ENCODE measurements around the gene HLX.

The HLX gene

DNA sequence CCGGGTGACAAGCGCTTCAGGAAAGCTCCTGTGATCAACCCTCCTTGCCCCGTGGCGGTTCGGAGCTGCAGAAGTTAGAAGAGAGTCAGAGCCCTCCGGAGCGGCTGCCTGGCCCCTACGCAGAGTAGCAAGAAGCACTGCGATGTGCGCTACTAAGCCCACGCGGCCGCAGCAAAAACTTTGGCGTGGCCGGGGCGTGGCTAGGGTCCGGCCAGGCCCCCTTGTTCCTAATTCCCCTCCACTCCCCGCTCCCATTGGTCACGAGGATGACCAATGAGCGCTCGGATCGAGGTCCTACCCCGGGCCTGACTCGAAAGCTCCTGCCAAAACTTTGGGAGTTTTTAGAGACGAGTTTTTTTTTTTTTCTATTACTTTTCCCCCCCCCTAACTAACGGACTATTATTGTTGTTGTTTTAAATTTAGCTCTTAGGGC is at the start of gene HLX:
HLX (plus strand) TSS at position 368 of the 433 bp plus-strand sequence. CDS start 415 bp downstream, outside the sequence.
- DNase-seq (ENCODE audit: low read depth) = peak; percentile 93

DNA sequence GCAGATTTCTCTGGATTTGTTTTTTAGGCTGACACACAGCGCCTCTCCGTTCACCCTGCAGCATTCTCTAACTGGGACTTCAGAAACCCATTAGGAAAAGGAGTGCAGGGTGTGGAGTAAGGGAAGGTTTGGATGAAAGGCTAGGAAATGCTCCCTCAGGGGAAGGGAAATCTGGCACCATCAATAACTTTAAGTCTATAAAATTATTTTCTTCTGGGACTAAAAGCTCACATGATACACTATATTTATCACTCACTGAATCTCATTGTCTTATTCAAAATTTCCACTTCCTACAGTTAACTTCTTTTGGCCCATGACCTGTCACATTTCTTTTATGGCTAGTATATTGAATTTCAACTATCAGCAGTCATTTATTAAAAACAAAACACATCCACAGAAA is 45.8 kb upstream of the HLX start:
- DNase-seq (ENCODE audit: low read depth) = no peak

DNA sequence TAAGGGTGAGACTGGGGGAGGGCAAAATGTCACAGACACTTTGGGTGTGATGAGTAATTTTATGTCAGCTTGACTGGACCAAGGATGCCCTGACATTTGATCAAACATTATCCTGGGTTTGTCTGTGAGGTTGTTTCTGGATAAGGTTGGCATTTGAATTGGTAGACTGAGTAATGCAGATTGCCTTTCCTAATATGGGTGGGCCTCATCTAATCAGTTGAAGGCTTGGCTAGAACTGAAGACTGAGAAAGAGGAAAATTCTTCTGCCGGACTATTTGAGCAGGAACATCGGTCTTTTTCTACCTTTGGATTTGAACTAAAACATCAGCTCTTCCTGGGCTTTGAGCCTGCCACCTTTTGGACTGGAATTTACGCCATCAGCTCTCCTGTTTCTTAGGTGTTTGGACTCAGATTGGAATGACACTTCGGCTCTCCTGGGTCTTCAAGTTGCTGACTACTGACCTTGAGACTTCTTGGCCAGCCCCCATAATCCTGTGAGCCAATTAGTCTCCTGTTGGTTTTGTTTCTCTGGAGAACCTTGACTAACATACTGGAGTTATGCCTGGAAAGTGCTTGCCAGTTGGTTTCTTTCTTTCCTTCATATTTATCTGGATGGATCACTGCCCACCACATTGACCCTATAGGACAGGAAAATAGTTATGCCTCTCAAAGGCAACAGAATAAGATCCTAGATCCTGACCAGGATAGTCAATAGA is 44.9 kb upstream of the HLX start:
- no peak for DNase-seq (ENCODE audit: low read depth)

GRCh38 chr1:220838578-220838977 is 40.7 kb upstream of the HLX start:
- DNase-seq (ENCODE audit: low read depth) = no peak

- DNase-seq (ENCODE audit: low read depth) = no peak
Observed at GRCh38 chr1:220839474-220839873, 39.8 kb upstream of the HLX start.

DNA sequence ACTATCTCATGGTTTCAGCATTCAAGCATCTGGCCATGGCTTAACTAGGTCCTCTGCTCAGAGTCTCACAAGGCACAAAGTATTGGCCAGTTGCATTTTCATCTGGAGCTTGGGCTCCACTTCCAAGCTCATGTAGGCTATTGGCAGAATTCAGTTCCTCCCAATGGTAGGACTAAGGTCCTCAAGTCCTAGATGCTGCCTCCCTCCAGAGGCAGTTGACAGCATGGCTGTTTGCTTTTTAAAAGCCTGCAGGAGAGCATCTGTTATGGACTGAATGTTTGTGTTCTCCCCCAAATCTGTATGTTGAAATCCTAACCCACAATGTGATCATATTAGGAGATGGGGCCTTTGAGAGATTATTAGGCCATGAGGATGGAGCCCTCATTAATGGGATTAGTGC is 38.0 kb upstream of the HLX start:
- no peak for DNase-seq (ENCODE audit: low read depth)

- no peak for DNase-seq (ENCODE audit: low read depth)
Observed at GRCh38 chr1:220843481-220844011, 35.7 kb upstream of the HLX start.

DNA sequence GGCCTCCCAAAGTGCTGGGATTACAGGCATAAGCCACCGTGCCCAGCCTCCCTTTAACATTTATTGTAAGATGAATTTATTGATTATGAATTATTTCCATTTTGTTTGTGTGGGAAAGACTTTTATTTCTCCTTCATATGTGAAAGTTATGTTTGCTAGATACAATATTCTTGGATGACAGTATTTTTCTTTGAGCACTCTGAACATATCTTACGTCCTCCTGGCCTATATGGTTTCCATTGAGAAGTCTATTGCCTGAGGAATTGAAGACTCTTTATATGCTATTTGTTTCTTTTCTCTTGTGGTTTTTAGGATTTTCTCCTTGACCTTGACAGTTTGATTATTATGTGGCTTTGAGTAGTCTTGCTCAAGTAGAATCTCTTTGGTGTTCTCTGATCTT is 26.8 kb upstream of the HLX start:
- DNase-seq (ENCODE audit: low read depth) = no peak

DNA sequence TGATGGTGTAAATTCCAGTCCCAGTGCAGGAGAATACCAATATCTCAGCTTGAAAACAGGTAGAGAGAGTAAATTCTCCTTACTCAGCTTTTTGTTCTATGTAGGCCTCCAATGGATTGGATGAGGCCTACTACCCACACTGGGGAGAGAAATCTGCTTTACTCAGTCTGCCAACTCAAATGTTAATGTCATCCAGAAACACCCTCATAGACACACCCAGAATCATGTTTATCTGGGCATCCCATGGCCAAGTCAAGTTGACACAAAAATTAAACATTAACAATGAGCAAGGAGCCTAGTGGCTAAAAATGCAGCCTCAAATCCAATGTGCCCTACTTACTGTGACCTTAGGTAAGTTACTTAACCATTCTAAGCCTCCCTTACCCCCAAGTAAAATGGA is 6.9 kb upstream of the HLX start:
- DNase-seq (ENCODE audit: low read depth) = no peak

DNA sequence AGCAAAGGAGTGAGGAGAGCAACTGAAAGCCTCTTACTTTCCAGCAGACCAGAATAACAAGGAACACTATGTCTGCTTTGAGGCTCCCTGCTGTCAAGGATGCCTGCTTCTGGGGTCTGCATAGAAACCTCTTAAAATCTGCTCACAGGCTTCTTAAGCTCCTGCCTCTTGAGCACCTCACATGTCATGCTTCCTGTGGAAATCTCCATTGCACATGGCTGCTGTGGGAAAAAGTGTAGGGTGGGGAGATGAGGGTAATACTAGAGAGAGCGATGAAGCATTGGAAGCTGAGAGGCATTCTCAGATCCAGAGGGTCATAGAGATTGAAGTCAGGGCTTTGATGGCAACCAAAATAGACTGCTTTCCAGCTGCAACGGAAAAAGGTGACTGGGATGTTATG is 6.2 kb upstream of the HLX start:
- no peak for DNase-seq (ENCODE audit: low read depth)

DNA sequence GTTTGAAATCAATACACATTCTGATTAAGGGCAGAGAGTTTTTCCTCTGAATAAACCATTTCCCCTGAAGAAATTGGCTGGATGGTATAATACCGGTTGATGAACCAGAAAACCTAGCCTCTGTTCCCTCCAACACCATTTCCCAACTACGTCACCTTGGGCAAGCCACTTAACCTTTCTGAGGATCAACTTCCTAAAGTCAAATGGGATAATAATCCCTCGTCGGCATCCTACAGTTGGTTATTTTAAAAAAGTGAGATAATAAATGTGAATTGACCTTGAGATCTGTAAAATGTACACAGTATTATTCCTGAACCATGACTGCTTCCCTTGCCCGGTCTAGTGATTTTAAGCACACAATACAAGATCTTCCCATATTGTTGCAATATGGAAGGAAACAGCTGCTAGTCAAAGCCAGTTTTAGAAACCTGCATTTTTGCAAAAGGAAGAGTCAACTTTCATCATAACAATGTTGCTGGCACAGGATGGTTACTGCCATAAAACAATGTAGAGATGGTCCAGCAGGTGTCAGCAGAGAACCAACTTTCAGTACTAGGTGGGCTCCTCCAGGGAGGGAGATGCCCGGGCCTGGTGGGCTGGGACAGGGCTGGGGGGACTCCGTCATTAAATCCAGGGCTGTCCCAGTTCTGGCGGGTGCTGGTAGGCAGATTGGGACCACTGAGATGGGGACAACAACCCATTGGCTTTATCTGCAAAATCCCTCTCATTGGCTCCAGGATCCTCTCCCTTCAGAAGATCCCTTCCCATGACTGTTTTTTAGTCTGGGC is 5.2 kb upstream of the HLX start:
- DNase-seq (ENCODE audit: low read depth) = peak; percentile 53

- no peak for DNase-seq (ENCODE audit: low read depth)
Observed at GRCh38 chr1:220875260-220875659, 4.0 kb upstream of the HLX start.

DNA sequence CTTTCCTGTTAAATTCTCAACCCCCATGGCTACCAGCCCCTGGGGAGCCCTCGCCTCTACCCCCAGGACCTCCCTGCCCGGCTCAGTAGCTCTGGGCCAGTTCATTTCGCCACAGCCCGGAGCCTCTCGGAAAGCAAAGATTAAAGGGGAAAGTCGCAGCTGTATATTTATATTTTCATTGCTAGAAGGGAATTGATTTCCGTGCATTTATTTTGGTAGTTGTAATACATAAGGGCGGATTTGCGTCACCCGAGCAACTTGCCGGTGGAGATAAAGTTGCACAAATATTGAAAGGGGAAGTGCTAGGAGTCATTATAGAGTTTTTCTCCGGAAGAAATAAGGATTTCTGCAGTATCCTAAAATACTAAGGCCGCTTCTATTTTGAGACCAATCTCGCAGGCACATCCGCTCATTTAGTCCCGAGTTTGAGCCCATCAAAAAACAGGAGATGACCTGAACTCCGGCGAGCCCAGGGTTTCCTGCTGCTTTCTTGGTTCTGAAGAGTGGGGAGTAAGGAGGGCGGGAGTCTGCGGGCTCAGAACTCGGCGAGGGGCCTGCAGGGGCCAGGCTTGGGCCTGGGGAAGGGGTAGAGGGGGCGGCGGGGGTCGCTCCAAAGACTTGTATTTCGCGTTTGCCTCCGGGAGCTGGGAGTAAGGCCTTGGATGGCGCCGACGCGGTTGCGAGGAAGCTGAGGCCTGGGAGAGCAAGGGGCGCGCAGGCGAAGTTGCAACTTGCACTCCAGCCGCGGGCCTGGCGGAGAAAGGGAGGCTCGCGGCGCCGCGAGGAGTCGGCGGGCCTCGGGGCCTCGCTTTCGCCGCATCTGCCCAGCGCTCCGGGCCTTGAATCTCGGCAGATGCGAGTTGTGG is 2.5 kb upstream of the HLX start:
- DNase-seq (ENCODE audit: low read depth) = no peak

GRCh38 chr1:220877377-220878095 is 1.7 kb upstream of the HLX start:
- no peak for DNase-seq (ENCODE audit: low read depth)

DNA sequence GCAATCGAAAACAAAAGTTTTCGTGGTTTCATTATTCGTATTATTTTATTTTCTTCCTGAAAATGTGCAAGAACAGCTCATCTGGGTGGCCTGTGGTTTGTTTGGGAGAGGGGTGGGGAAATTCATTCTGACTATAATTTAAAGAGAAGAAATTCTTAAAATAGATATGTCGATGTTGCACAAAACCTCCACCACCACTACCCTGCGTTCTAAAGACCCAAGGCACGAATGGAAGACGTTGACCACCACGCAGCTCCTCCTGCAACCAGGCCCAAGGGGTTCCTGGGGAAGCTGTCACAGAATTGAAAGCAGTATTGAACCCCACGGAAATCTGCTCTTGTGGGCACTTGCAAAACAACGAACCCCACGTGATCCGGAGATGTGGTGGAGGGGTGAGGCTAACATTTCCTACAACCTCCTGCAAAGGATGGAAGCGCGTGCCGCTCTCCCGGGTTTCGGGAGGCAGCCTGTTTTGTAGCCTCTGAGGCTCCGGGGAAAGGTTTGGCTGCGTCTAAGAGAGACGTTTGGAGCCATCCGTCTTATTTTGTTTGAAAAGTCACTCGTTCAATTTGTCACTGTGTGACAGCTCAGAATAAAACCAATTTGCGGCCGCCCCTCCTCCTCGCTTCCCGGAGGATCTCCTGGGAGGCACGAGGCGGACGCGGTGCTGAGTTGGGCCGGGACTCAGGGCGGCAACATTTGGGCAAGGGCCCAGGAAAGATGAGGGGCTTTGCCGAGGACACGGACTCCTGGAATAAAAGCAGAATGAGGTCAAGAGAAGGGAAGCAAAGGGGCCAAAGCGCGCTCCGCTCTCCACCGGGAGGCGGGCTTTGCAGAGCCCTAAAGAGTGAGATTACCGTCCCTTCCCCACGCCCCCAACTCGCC is 810 bp upstream of the HLX start:
- DNase-seq (ENCODE audit: low read depth) = no peak

DNA sequence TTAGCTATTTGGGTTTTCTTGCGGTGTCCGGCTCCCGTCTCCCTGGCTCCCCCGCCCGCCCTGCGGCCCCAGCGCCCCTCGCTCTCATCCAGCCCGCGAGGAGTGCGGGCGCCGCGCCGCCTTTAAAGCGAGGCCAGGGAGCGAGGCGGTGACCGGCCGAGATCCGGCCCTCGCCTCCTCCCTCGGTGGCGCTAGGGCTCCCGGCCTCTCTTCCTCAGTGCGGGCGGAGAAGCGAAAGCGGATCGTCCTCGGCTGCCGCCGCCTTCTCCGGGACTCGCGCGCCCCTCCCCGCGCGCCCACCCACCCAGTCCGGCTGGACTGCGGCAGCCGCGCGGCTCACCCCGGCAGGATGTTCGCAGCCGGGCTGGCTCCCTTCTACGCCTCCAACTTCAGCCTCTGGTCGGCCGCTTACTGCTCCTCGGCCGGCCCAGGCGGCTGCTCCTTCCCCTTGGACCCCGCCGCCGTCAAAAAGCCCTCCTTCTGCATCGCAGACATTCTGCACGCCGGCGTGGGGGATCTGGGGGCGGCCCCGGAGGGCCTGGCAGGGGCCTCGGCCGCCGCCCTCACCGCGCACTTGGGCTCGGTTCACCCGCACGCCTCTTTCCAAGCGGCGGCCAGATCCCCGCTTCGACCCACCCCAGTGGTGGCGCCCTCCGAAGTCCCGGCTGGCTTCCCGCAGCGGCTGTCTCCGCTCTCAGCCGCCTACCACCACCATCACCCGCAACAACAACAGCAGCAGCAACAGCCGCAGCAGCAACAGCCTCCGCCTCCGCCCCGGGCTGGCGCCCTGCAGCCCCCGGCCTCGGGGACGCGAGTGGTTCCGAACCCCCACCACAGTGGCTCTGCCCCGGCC is 492 bp downstream of the HLX start:
- peak; percentile 44 for DNase-seq (ENCODE audit: low read depth)

DNA sequence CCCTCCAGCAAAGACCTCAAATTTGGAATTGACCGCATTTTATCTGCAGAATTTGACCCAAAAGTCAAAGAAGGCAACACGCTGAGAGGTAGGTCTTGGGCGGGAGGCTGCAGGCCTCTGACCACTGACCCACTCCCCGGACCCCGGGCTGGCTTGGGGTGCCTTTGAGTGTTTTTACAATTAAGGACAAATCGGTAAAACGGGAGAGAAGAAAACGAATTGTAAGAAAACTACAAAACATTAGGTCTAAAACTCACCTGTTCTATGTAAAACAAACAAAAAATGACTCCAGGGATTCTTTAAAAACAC is 1.1 kb downstream of the HLX start:
- DNase-seq (ENCODE audit: low read depth) = no peak

GRCh38 chr1:220880726-220881506 is 1.7 kb downstream of the HLX start:
- peak; percentile 62 for DNase-seq (ENCODE audit: low read depth)
